ENCODE results near the gene MTCL1. TPM values are rescaled to one million over a fixed set of nuclear protein-coding genes. Genes with fewer than 3 reads are reported as not detected.

Gene MTCL1
- total and polyA plus RNA-seq, 2 of the 8 experiments (the other 6 are each of a cell fraction or from before 2014, with no cell fraction given) = 16.6 to 60.8 TPM

DNA sequence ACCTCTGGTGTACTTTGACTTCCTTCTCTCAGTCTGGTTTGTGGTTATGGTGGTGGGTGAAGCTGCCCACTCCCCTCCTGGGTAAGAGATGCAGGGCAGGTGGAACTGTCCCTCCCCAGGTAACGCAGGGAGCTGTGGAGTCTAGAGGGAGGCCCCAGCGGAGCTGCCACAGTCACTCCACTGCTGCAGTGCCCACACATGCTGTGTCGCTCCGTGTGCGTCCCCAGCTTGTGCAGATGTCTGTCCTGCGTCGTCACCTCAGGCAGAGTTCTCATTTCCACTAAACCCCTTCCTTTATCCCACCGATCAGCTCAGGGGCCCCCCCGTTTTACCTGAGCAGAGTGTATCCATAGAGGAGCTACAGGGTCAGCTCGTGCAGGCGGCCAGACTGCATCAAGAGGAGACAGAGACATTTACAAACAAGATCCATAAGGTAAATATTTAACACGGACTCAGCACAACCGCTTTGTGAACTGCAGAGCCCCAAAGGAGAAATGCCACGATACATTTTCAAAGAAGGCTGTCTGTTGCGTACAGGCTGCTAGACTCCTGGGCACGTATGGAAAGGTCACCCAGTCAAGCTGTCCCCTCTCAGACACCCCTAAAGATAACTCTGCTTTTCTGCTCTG is 87.4 kb downstream of the MTCL1 start:
- TF ChIP-seq POLR2AphosphoS5 (IDR thresholded peaks at IDR 0.05; ENCODE audit: low read depth, low read length) (no peak), TBP (IDR thresholded peaks at IDR 0.05; ENCODE audit: low read depth, low read length) (no peak)
- H4K5ac ChIP-seq (ENCODE audit: insufficient read length, low read depth, low read length) = no peak overlapping the region
- no peak overlapping the region for H3K4me3 ChIP-seq (ENCODE audit: extremely low read depth in 1 of 4, insufficient read depth in 2 of 4, low read depth in 3 of 4, low read length in 4 of 4)
- FAIRE-seq (no peak), DNase-seq (ENCODE audit: low read depth in 1 of 2, low spot score in 2 of 2) (no peak)
- H2BK12ac ChIP-seq (ENCODE audit: low read depth, low read length) = no peak overlapping the region; the same call in 1 of the 2 replicates
- H3K27ac ChIP-seq (ENCODE audit: low read depth, low read length) = no peak overlapping the region
- CTCF ChIA-PET (ENCODE audit: partially characterized antibody) = interaction anchor here (0.9 to 1.9 kb wide), 7 partner anchors 9 to 130 kb away, joined by 3 to 5 read pairs (median 3); no protein-coding TSS in a partner anchor
- H2AK5ac ChIP-seq (ENCODE audit: low read depth, low read length) = no peak overlapping the region
- peaks cover 0 to 27% (median 7%) of the 10 kb centered on the region in 4 experiments; a peak in 4 of 8 replicates for H3K36me3 ChIP-seq (ENCODE audit: control insufficient read depth in 2 of 4, insufficient read depth in 4 of 4, low read length in 3 of 4)
- peaks cover 7 to 29% (median 16%) of the 10 kb centered on the region in 4 experiments for H3K4me1 ChIP-seq (replicated peaks in 1 of 4; ENCODE audit: control insufficient read depth in 3 of 4, insufficient read depth in 4 of 4, low read length in 3 of 4)
- H4K20me1 ChIP-seq (replicated peaks in 1 of 2; ENCODE audit: control insufficient read depth in 1 of 2, insufficient read depth in 2 of 2, low read length in 2 of 2) = no peaks in the 10 kb centered on the region
- peak overlapping the region; percentile 43 for H2BK20ac ChIP-seq (ENCODE audit: low read length)
- no peaks in the 10 kb centered on the region for H3K9me3 ChIP-seq (ENCODE audit: insufficient read depth in 2 of 2, low read depth in 1 of 2, low read length in 1 of 2)
- H2BK5ac ChIP-seq (ENCODE audit: low read depth, low read length) = peak overlapping the region; percentile 49; the same call in 1 of the 2 replicates
- H3K23ac ChIP-seq (ENCODE audit: insufficient read length) = no peak overlapping the region
- H2BK120ac ChIP-seq (replicated peaks; ENCODE audit: low read depth, low read length) = peak overlapping the region; percentile 29
- no peak overlapping the region for H3K56ac ChIP-seq (replicated peaks; ENCODE audit: insufficient read length, low read depth, low read length)
- H3K27me3 ChIP-seq (replicated peaks in 1 of 4; ENCODE audit: control insufficient read depth in 3 of 4, extremely low read depth in 1 of 4, insufficient read depth in 3 of 4, low read length in 3 of 4) = no peaks in the 10 kb centered on the region
- WGBS, 2 experiments (ENCODE audit: extremely low coverage in 1 of 2, insufficient coverage in 1 of 2, insufficient read length in 1 of 2, insufficient replicate concordance in 2 of 2, low coverage in 1 of 2, low lambda C conversion rate in 2 of 2, missing lambda C conversion rate in 1 of 2) = 92% methylated on average over 15 of the region's 16 CpGs; no CpG with 5 or more reads in 1 of the 2 experiments
- H3K4ac ChIP-seq (replicated peaks; ENCODE audit: insufficient read length, low read depth, low read length) = no peak overlapping the region
- no peaks in the 10 kb centered on the region for H3K23me2 ChIP-seq (ENCODE audit: low read depth, low read length)
- POLR2A ChIA-PET (ENCODE audit: partially characterized antibody) = no interaction called here
- no peak overlapping the region; the same call in none of the 2 replicates for H4K8ac ChIP-seq (ENCODE audit: extremely low read depth, insufficient read depth, low read length)
- H2AFZ ChIP-seq (ENCODE audit: low read length) = no peak overlapping the region
- H3K14ac ChIP-seq (ENCODE audit: insufficient read length) = no peak overlapping the region
- H3K79me1 ChIP-seq (ENCODE audit: low read depth, low read length) = no peaks in the 10 kb centered on the region
- no peak overlapping the region for H3K9ac ChIP-seq (replicated peaks in 1 of 4; ENCODE audit: extremely low read depth in 1 of 4, low read depth in 3 of 4, low read length in 3 of 4)
- H3K4me2 ChIP-seq (ENCODE audit: insufficient read depth in 1 of 2, low read depth in 2 of 2, low read length in 2 of 2) = no peak overlapping the region; a peak in 1 of 4 replicates
- H4K91ac ChIP-seq (replicated peaks; ENCODE audit: insufficient read length, low read length) = no peak overlapping the region
- H3K79me2 ChIP-seq (ENCODE audit: control insufficient read depth in 1 of 2, insufficient read depth in 2 of 2, low read length in 2 of 2) = no peaks in the 10 kb centered on the region
- no peak overlapping the region; the same call in 1 of the 2 replicates for H2BK15ac ChIP-seq (ENCODE audit: low read length)
- H3K18ac ChIP-seq (ENCODE audit: extremely low read depth, low read length) = peak overlapping the region; percentile 9; the same call in 1 of the 2 replicates
